Cardiac fibroblast (primary cell): ENCODE data around the gene HNRNPC.
"Not testable (repeated sequence)": the region's sequence is repeated elsewhere in the genome, so short reads cannot be mapped to it uniquely, and the experiment has no call there.

Experiments used
- DNase-seq, 2 donors: peaks; one replicate each; pipeline versions ENCODE4 v3.0.0 to v3.0.0-alpha.2; 2010; ENCODE audit warnings: low read depth in 2 of 2
- H3K4me3 ChIP-seq, 2 donors: replicated peaks in 1 of 2; 1 replicate in 1 of 2; 2 replicates in 1 of 2; pipeline ENCODE4 v1.5.1; 2011; ENCODE audit warnings: low read depth in 2 of 2, low read length in 2 of 2, mild to moderate bottlenecking in 2 of 2, moderate library complexity in 1 of 2
- CTCF ChIP-seq: IDR thresholded peaks from one replicate; pipeline ENCODE4 v1.5.1; 2011; ENCODE audit warnings: low read depth, mild to moderate bottlenecking, low read length, inconsistent platforms

HNRNPC gene

GRCh38 chr14:21220874-21221477, 48.3 kb downstream of the HNRNPC start:
- TF ChIP-seq CTCF: no peak
- peak in 1 of 2 donors; percentile 66 for DNase-seq
- H3K4me3 ChIP-seq: no peak overlapping the region

- no peak for DNase-seq
- H3K4me3 ChIP-seq: no peak overlapping the region
- no peak for TF ChIP-seq CTCF
Observed at GRCh38 chr14:21219561-21220111, 49.6 kb downstream of the HNRNPC start.

GRCh38 chr14:21219120-21219519, 50.1 kb downstream of the HNRNPC start:
- TF ChIP-seq CTCF: no peak

GRCh38 chr14:21215879-21216251, 53.4 kb downstream of the HNRNPC start:
- DNase-seq: no peak
- no peak overlapping the region for H3K4me3 ChIP-seq
- TF ChIP-seq CTCF: no peak

More at GRCh38 chr14:21219120-21219519, 50.1 kb downstream of the HNRNPC start:
- no peak for DNase-seq
- H3K4me3 ChIP-seq: no peak overlapping the region

- TF ChIP-seq CTCF: no peak
- DNase-seq: no peak
- no peak overlapping the region for H3K4me3 ChIP-seq
Observed at GRCh38 chr14:21215130-21215878, 53.9 kb downstream of the HNRNPC start.

- no peak overlapping the region for H3K4me3 ChIP-seq
- no peak for DNase-seq
- no peak for TF ChIP-seq CTCF
Observed at GRCh38 chr14:21213652-21214051, 55.6 kb downstream of the HNRNPC start.

GRCh38 chr14:21212824-21213223, 56.4 kb downstream of the HNRNPC start:
- not testable (repeated sequence) for H3K4me3 ChIP-seq, DNase-seq
